Mucosa of stomach (tissue), 1 donor: ENCODE measurements around the gene ETV7.

Source experiments
- H3K27me3 ChIP-seq: one replicate; pipeline ENCODE4 v1.7.0; 2013; ENCODE audit warnings: mild to moderate bottlenecking, low read length; ENCODE audit not compliant: control insufficient read depth, insufficient read depth
- H3K36me3 ChIP-seq: one replicate; pipeline ENCODE4 v1.7.0; 2013; ENCODE audit warnings: low read length; ENCODE audit not compliant: control insufficient read depth, insufficient read depth
- H3K4me1 ChIP-seq: one replicate; pipeline ENCODE4 v1.7.0; 2013; ENCODE audit warnings: mild to moderate bottlenecking, low read length; ENCODE audit not compliant: control insufficient read depth, insufficient read depth
- H3K4me3 ChIP-seq: one replicate; pipeline ENCODE4 v1.7.0; 2013; ENCODE audit warnings: low read length
- H3K9ac ChIP-seq: one replicate; pipeline ENCODE4 v1.7.0; 2013; ENCODE audit warnings: mild to moderate bottlenecking, low read length, moderate library complexity
- H3K9me3 ChIP-seq: one replicate; pipeline ENCODE4 v1.7.0; 2013; ENCODE audit warnings: mild to moderate bottlenecking, low read length, moderate library complexity; ENCODE audit not compliant: control insufficient read depth
- donor health status: Pancreatic carcinoma.

ETV7 gene

GRCh38 chr6:36358226-36358915 lies 29.1 kb downstream of the ETV7 start:
- no peak overlapping the region for H3K9ac ChIP-seq
- H3K4me3 ChIP-seq: no peak overlapping the region

GRCh38 chr6:36357872-36358225 lies 29.6 kb downstream of the ETV7 start:
- peaks cover 18% of the 10 kb centered on the region for H3K4me1 ChIP-seq

More at GRCh38 chr6:36358226-36358915, 29.1 kb downstream of the ETV7 start:
- H3K4me1 ChIP-seq: peaks cover 21% of the 10 kb centered on the region
- H3K27me3 ChIP-seq: no peaks in the 10 kb centered on the region
- no peaks in the 10 kb centered on the region for H3K9me3 ChIP-seq
- no peaks in the 10 kb centered on the region for H3K36me3 ChIP-seq

GRCh38 chr6:36355819-36356218 lies 31.6 kb downstream of the ETV7 start:
- H3K9me3 ChIP-seq: no peaks in the 10 kb centered on the region
- H3K36me3 ChIP-seq: no peaks in the 10 kb centered on the region
- H3K27me3 ChIP-seq: no peaks in the 10 kb centered on the region
- peaks cover 31% of the 10 kb centered on the region for H3K4me1 ChIP-seq
- no peak overlapping the region for H3K9ac ChIP-seq
- no peak overlapping the region for H3K4me3 ChIP-seq

More at GRCh38 chr6:36357872-36358225, 29.6 kb downstream of the ETV7 start:
- H3K9me3 ChIP-seq: no peaks in the 10 kb centered on the region
- no peak overlapping the region for H3K4me3 ChIP-seq
- no peaks in the 10 kb centered on the region for H3K36me3 ChIP-seq
- H3K27me3 ChIP-seq: no peaks in the 10 kb centered on the region
- no peak overlapping the region for H3K9ac ChIP-seq

- no peaks in the 10 kb centered on the region for H3K27me3 ChIP-seq
- H3K4me1 ChIP-seq: peaks cover 36% of the 10 kb centered on the region
- no peak overlapping the region for H3K9ac ChIP-seq
- H3K36me3 ChIP-seq: no peaks in the 10 kb centered on the region
- no peaks in the 10 kb centered on the region for H3K9me3 ChIP-seq
- no peak overlapping the region for H3K4me3 ChIP-seq
Observed at GRCh38 chr6:36353411-36353915, 34.0 kb downstream of the ETV7 start.

- Histone ChIP-seq H3K36me3 (no peaks in the 10 kb centered on the region), H3K27me3 (no peaks in the 10 kb centered on the region), H3K4me1 (peaks cover 35% of the 10 kb centered on the region), H3K9me3 (no peaks in the 10 kb centered on the region), H3K4me3 (no peak overlapping the region), H3K9ac (no peak overlapping the region)
Observed at GRCh38 chr6:36352477-36353157, 34.9 kb downstream of the ETV7 start.

- H3K4me3 ChIP-seq: no peak overlapping the region
- H3K4me1 ChIP-seq: peaks cover 40% of the 10 kb centered on the region
- no peaks in the 10 kb centered on the region for H3K36me3 ChIP-seq
Observed at GRCh38 chr6:36350681-36351571, 36.5 kb downstream of the ETV7 start.

GRCh38 chr6:36350082-36350481 lies 37.4 kb downstream of the ETV7 start:
- Histone ChIP-seq H3K4me1 (peaks cover 40% of the 10 kb centered on the region), H3K9me3 (no peaks in the 10 kb centered on the region), H3K27me3 (no peaks in the 10 kb centered on the region)

More at GRCh38 chr6:36350681-36351571, 36.5 kb downstream of the ETV7 start:
- no peaks in the 10 kb centered on the region for H3K9me3 ChIP-seq
- no peak overlapping the region for H3K9ac ChIP-seq
- no peaks in the 10 kb centered on the region for H3K27me3 ChIP-seq

GRCh38 chr6:36349240-36349639 lies 38.2 kb downstream of the ETV7 start:
- Histone ChIP-seq H3K4me3 (no peak overlapping the region), H3K36me3 (no peaks in the 10 kb centered on the region), H3K9ac (no peak overlapping the region), H3K9me3 (no peaks in the 10 kb centered on the region), H3K27me3 (no peaks in the 10 kb centered on the region), H3K4me1 (peaks cover 40% of the 10 kb centered on the region)

More at GRCh38 chr6:36350082-36350481, 37.4 kb downstream of the ETV7 start:
- Histone ChIP-seq H3K36me3 (no peaks in the 10 kb centered on the region), H3K4me3 (no peak overlapping the region), H3K9ac (no peak overlapping the region)

GRCh38 chr6:36347621-36348020 lies 39.8 kb downstream of the ETV7 start:
- H3K9me3 ChIP-seq: no peaks in the 10 kb centered on the region
- no peak overlapping the region for H3K4me3 ChIP-seq
- no peaks in the 10 kb centered on the region for H3K27me3 ChIP-seq
- H3K36me3 ChIP-seq: no peaks in the 10 kb centered on the region
- H3K4me1 ChIP-seq: peaks cover 40% of the 10 kb centered on the region
- no peak overlapping the region for H3K9ac ChIP-seq

- Histone ChIP-seq H3K9ac (no peak overlapping the region), H3K36me3 (no peaks in the 10 kb centered on the region), H3K27me3 (no peaks in the 10 kb centered on the region), H3K4me3 (no peak overlapping the region), H3K4me1 (peaks cover 36% of the 10 kb centered on the region), H3K9me3 (no peaks in the 10 kb centered on the region)
Observed at GRCh38 chr6:36346486-36347273, 40.8 kb downstream of the ETV7 start.

- H3K9me3 ChIP-seq: no peaks in the 10 kb centered on the region
- peaks cover 29% of the 10 kb centered on the region for H3K4me1 ChIP-seq
- no peaks in the 10 kb centered on the region for H3K27me3 ChIP-seq
- H3K4me3 ChIP-seq: no peak overlapping the region
- H3K36me3 ChIP-seq: no peaks in the 10 kb centered on the region
- no peak overlapping the region for H3K9ac ChIP-seq
Observed at GRCh38 chr6:36345681-36346466, 41.6 kb downstream of the ETV7 start.
